ENCODE measurements around the gene C5orf63.

Gene C5orf63

GRCh38 chr5:127002390-127002789 lies 70.9 kb downstream of the C5orf63 start:
- no peak for TF ChIP-seq CTCF (IDR thresholded peaks at IDR 0.05; ENCODE audit: insufficient read depth, low read depth, low read length, missing control alignments)
- no peak for DNase-seq (ENCODE audit: low read depth)
- H3K4me3 ChIP-seq (ENCODE audit: low read depth, low read length): no peak overlapping the region

GRCh38 chr5:127001621-127002296 lies 71.5 kb downstream of the C5orf63 start:
- no peak for DNase-seq (ENCODE audit: low read depth)
- no peak overlapping the region for H3K4me3 ChIP-seq (ENCODE audit: low read depth, low read length)
- TF ChIP-seq CTCF (IDR thresholded peaks at IDR 0.05; ENCODE audit: insufficient read depth, low read depth, low read length, missing control alignments): no peak
